HG02840 (cell line): ENCODE results near the gene WDR73.
"Not testable (repeated sequence)": the region's sequence is repeated elsewhere in the genome, so short reads cannot be mapped to it uniquely, and the experiment has no call there.

Experiments used
- ATAC-seq: cut with Tn5 transposase; IDR thresholded peaks from one replicate; pipeline ENCODE4 v1.9.1; 2021; ENCODE audit warnings: mild to moderate bottlenecking, moderate library complexity, moderate number of reproducible peaks; ENCODE audit not compliant: unreplicated experiment, low FRiP score

The WDR73 gene

GRCh38 chr15:84658080-84658787 is 4.2 kb upstream of the WDR73 start, which contains the start of gene NMB:
Gene NMB (minus strand): TSS chr15:84658199. CDS start chr15:84658152, 47 bp downstream.
- peak; percentile 55 for ATAC-seq

GRCh38 chr15:84657748-84658079 is 3.6 kb upstream of the WDR73 start:
- ATAC-seq, result no peak

- no peak for ATAC-seq
Observed at GRCh38 chr15:84656972-84657371, 2.9 kb upstream of the WDR73 start.

- ATAC-seq, result no peak
Observed at GRCh38 chr15:84654689-84655453, 788 bp upstream of the WDR73 start.

GRCh38 chr15:84653584-84653909 is 536 bp downstream of the WDR73 start:
- ATAC-seq, result peak; percentile 3

- no peak for ATAC-seq
Observed at GRCh38 chr15:84649706-84650105, 4.4 kb downstream of the WDR73 start.

GRCh38 chr15:84648539-84648938 is 5.5 kb downstream of the WDR73 start:
- ATAC-seq, result no peak

GRCh38 chr15:84647726-84648125 is 6.4 kb downstream of the WDR73 start:
- ATAC-seq, result no peak

GRCh38 chr15:84645997-84646396 is 8.1 kb downstream of the WDR73 start:
- ATAC-seq, result no peak

- no peak for ATAC-seq
Observed at GRCh38 chr15:84645496-84645895, 8.6 kb downstream of the WDR73 start.

GRCh38 chr15:84643838-84644237 is 10.2 kb downstream of the WDR73 start:
- ATAC-seq, result no peak

GRCh38 chr15:84642640-84643039 is 11.4 kb downstream of the WDR73 start:
- not testable (repeated sequence) for ATAC-seq

GRCh38 chr15:84641871-84642270 is 12.2 kb downstream of the WDR73 start:
- ATAC-seq, result not testable (repeated sequence)

- no peak for ATAC-seq
Observed at GRCh38 chr15:84638103-84638502, 16.0 kb downstream of the WDR73 start.

- ATAC-seq, result no peak
Observed at GRCh38 chr15:84634228-84634837, 19.8 kb downstream of the WDR73 start.

GRCh38 chr15:84633311-84634227 is 20.5 kb downstream of the WDR73 start:
- peak; percentile 39 for ATAC-seq

- no peak for ATAC-seq
Observed at GRCh38 chr15:84631706-84632272, 22.3 kb downstream of the WDR73 start.

- no peak for ATAC-seq
Observed at GRCh38 chr15:84629033-84629432, 25.1 kb downstream of the WDR73 start.

GRCh38 chr15:84625123-84625522 is 29.0 kb downstream of the WDR73 start:
- no peak for ATAC-seq

- no peak for ATAC-seq
Observed at GRCh38 chr15:84624359-84624758, 29.7 kb downstream of the WDR73 start.
